Skeletal muscle tissue (tissue), 4 donors: ENCODE measurements around the gene LRRTM4. TPM values are rescaled to one million over a fixed set of nuclear protein-coding genes. Genes with fewer than 3 reads are reported as not detected.
"Not testable (repeated sequence)": the region's sequence is repeated elsewhere in the genome, so short reads cannot be mapped to it uniquely, and the experiment has no call there.

Experiments
- H3K27ac ChIP-seq: one replicate; pipeline ENCODE4 v1.7.0; 2013; ENCODE audit warnings: mild to moderate bottlenecking, low read depth, low read length, inconsistent platforms
- H3K27me3 ChIP-seq, 3 donors: one replicate each; pipeline ENCODE4 v1.7.0; 2013; ENCODE audit warnings: low read length in 3 of 3; ENCODE audit not compliant: control insufficient read depth in 3 of 3, insufficient read depth in 3 of 3
- H3K36me3 ChIP-seq, 3 donors: one replicate each; pipeline ENCODE4 v1.7.0; 2013; ENCODE audit warnings: low read length in 3 of 3; ENCODE audit not compliant: control insufficient read depth in 3 of 3, insufficient read depth in 3 of 3
- H3K4me1 ChIP-seq, 3 donors: one replicate each; pipeline ENCODE4 v1.7.0; 2013; ENCODE audit warnings: low read length in 3 of 3, mild to moderate bottlenecking in 3 of 3; ENCODE audit not compliant: control insufficient read depth in 3 of 3, insufficient read depth in 3 of 3
- H3K4me3 ChIP-seq, 3 donors: one replicate each; pipeline ENCODE4 v1.7.0; 2013; ENCODE audit warnings: low read length in 3 of 3
- H3K9ac ChIP-seq, 3 donors: one replicate each; pipeline ENCODE4 v1.7.0; 2013; ENCODE audit warnings: low read length in 3 of 3, mild to moderate bottlenecking in 3 of 3, moderate library complexity in 2 of 3, low read depth in 1 of 3
- H3K9me3 ChIP-seq, 3 donors: one replicate each; pipeline ENCODE4 v1.7.0; 2013; ENCODE audit warnings: low read length in 3 of 3; ENCODE audit not compliant: control insufficient read depth in 3 of 3
- total RNA-seq: library from RNA; depleted of rRNA; stranded (reverse); fragments of >200 nt; gene quantifications from one replicate; pipeline ENCODE4 v1.2.3, GENCODE V29; 2014
- donor health status: Osteomylitis.

Gene LRRTM4
- total RNA-seq, 1 donor from 2014 or later = 1.6 TPM

DNA sequence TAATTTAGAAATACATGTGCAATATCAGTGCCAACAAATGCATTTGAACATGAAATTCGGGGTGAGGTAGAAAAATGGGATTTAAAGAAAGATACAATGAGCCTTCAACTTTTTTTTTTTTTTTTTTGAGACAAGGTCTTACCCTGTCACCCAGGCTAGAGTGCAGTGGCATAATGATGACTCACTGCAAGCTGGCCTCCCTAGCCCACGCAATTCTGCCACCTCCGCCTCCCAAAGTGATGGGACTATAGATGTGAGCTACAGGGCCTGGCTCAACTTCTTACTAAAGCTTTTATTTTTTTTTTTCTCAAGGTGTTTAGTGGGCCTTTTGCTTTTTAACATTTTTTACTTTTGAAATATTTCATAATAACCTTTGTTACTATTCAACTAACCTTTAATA, 365.6 kb downstream of the LRRTM4 start:
- H3K36me3 ChIP-seq = no peaks in the 10 kb centered on the region
- no peaks in the 10 kb centered on the region for H3K4me1 ChIP-seq
- no peak overlapping the region for H3K27ac ChIP-seq
- no peak overlapping the region for H3K4me3 ChIP-seq
- H3K27me3 ChIP-seq = no peaks in the 10 kb centered on the region
- H3K9me3 ChIP-seq = peaks cover 0 to 3% (median 0%) of the 10 kb centered on the region in 3 donors
- H3K9ac ChIP-seq = no peak overlapping the region

DNA sequence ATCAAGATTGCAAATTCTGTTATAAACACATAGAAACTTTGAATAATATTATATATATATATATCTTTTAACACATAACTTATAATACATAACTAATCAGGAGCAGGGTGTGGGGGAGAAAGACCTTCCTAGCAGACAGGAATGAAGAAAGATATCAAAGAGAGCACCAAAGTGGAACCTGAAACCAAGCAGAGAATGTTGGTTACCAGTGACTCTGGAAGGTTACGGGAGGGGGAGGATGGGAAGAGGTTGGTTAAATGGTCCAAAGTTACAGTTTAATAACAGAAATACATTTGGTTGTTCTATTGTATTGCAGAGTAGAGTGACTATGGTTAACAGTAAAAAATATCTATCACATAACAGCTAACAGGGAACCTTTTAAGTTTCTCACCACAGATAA, 366.7 kb downstream of the LRRTM4 start:
- no peak overlapping the region for H3K4me3 ChIP-seq
- H3K27me3 ChIP-seq = no peaks in the 10 kb centered on the region
- H3K9me3 ChIP-seq = no peaks in the 10 kb centered on the region
- H3K27ac ChIP-seq = no peak overlapping the region
- no peaks in the 10 kb centered on the region for H3K36me3 ChIP-seq
- no peaks in the 10 kb centered on the region for H3K4me1 ChIP-seq
- H3K9ac ChIP-seq = no peak overlapping the region

DNA sequence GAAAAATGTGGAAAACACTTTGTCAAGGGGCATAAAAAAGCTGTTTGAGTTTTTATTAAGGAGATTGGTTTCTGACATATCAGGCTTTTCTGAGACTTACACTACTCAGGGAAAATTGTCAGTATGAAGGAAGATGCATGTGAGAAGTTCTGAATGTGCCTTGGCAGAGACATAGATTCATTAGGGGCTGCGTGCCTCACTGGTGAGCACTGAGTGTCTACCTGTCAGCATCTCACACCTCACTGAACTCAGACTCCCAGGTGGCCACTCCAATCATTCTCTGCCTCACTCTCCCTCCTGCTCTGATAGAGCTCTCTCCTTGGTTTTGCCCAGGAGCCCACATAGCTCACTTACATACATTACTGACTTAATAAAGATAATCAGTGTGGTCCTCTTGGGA, 372.6 kb downstream of the LRRTM4 start:
- H3K4me1 ChIP-seq = no peaks in the 10 kb centered on the region
- no peaks in the 10 kb centered on the region for H3K36me3 ChIP-seq
- peaks cover 0 to 4% (median 0%) of the 10 kb centered on the region in 3 donors for H3K9me3 ChIP-seq

DNA sequence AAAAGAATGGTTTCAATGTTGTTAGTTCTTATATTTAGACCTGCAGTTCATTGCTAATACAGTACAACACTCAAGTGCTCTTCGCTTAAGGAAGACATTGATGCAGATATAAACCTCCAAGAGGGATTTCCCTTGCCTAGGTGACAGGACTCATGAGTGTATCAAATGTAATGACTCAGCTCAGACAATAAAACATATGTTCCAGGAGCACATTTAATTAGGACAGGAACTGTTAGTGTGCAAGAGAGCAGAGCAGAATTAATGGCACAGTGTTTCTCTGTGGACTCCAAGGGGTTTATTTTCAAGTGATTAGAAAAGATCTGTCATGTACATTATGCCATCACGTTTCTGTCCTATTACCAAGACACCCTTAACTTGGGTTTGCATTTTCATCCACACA, 375.0 kb downstream of the LRRTM4 start:
- no peak overlapping the region for H3K27ac ChIP-seq

More for the DNA sequence above, 372.6 kb downstream of the LRRTM4 start:
- Histone ChIP-seq H3K27ac (no peak overlapping the region), H3K9ac (no peak overlapping the region), H3K27me3 (no peaks in the 10 kb centered on the region), H3K4me3 (no peak overlapping the region)

DNA sequence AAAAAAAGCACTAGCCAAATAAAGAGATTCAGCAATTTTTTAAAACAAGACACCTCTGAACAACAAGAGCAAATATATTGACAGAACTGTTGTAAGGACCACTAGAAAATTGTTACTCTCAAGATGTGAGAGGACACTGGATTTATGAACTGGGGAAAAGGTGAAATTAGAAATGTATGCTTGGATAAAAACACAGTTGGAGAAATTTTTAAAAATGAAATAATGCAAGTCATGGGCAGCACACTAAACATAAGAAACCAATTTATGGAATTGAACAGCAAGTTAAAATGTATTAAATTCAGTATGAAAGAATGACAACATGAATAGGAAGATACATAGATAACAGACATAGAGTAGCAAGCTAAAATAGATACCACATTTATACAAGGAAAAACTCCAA, 377.4 kb downstream of the LRRTM4 start:
- Histone ChIP-seq H3K9ac (no peak overlapping the region), H3K9me3 (peaks cover 0 to 4% (median 0%) of the 10 kb centered on the region in 3 donors), H3K4me1 (no peaks in the 10 kb centered on the region), H3K36me3 (no peaks in the 10 kb centered on the region), H3K27me3 (no peaks in the 10 kb centered on the region), H3K27ac (no peak overlapping the region), H3K4me3 (no peak overlapping the region)

More for the DNA sequence above, 375.0 kb downstream of the LRRTM4 start:
- Histone ChIP-seq H3K9ac (no peak overlapping the region), H3K4me3 (no peak overlapping the region), H3K4me1 (no peaks in the 10 kb centered on the region), H3K27me3 (no peaks in the 10 kb centered on the region), H3K9me3 (peaks cover 0 to 4% (median 0%) of the 10 kb centered on the region in 3 donors), H3K36me3 (no peaks in the 10 kb centered on the region)

DNA sequence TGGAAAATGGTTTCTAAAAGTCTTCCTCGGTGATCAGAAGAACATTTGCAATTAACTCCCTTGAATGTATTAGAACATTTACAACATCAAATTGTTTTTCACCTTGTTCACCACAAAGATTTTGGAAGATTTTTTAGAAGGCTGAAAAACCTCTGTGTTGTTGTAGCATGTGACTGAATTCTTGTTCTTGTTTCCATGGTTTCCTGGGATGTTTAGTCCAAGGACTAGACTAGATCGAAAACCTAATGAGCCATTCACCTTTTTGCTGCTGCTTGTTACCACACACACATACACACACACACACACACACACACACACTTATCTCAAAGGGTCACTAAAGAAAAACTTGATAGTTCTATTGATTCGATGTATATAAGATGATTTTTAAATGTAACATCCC, 380.0 kb downstream of the LRRTM4 start:
- Histone ChIP-seq H3K4me3 (no peak overlapping the region), H3K9me3 (no peaks in the 10 kb centered on the region), H3K27ac (no peak overlapping the region), H3K27me3 (no peaks in the 10 kb centered on the region), H3K9ac (no peak overlapping the region), H3K36me3 (no peaks in the 10 kb centered on the region), H3K4me1 (no peaks in the 10 kb centered on the region)

DNA sequence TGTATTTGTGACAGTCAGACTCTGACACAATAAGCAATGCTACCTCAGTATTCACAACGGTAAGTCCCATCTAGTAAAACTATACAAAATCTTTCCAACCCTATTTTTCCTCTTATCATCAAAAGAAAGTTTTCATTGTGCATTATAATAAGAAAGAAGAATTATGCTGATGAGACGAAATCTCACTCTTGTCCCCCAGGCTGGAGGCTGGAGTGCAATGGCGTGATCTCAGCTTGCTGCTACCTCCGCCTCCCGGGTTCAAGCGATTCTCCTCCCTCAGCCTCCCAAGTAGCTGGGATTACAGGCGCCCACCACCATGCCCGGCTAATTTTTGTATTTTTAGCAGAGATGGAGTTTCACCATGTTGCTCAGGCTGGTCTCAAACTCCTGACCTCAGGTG, 393.7 kb downstream of the LRRTM4 start:
- H3K9ac ChIP-seq, H3K4me3 ChIP-seq, H3K4me1 ChIP-seq, H3K36me3 ChIP-seq, H3K9me3 ChIP-seq, H3K27me3 ChIP-seq, H3K27ac ChIP-seq: not testable (repeated sequence)

DNA sequence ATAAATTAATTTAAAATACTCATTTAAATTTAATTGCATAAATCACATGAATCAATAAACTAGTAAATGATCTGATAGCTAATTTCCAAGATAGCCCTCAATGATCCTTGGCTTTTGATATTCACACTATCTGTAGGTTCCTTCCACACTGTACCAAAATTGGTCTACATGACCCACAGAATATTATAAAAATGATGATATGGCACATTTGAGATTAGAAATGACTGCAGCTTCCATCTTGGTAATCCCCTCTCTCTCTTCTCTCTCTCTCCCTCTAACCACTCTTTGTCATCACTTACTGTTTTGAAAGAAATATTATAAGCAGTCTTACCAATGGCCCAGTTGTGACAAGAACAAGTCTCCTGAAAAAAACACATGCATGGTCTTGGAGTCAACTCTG, 394.8 kb downstream of the LRRTM4 start:
- no peaks in the 10 kb centered on the region for H3K36me3 ChIP-seq
- H3K4me3 ChIP-seq = no peak overlapping the region
- H3K4me1 ChIP-seq = no peaks in the 10 kb centered on the region
- H3K9me3 ChIP-seq = peaks cover 0 to 2% (median 0%) of the 10 kb centered on the region in 3 donors
- no peak overlapping the region for H3K9ac ChIP-seq
- no peak overlapping the region for H3K27ac ChIP-seq
- H3K27me3 ChIP-seq = no peaks in the 10 kb centered on the region

DNA sequence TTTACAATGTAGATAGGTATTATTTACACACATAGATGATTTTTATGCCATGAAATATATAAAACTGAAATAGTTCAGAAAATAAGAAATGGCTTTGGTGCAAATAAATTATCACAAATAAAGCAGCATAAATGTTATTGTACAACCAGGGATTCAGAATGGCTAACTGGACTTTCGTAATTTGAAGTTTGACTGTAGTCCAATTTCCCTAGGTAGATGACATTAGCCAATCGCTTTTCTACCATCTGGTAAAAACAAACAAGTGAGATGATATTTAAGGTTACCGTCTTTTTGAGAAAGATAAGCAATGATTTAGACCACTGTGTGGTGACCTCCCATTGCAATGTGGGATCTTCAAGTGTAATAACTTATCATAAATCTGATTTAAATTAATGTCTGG, 400.7 kb downstream of the LRRTM4 start:
- H3K9me3 ChIP-seq = peaks cover 0 to 2% (median 0%) of the 10 kb centered on the region in 3 donors
- H3K36me3 ChIP-seq = no peaks in the 10 kb centered on the region
- H3K27me3 ChIP-seq = no peaks in the 10 kb centered on the region
- no peaks in the 10 kb centered on the region for H3K4me1 ChIP-seq
- no peak overlapping the region for H3K9ac ChIP-seq
- H3K4me3 ChIP-seq = no peak overlapping the region
- no peak overlapping the region for H3K27ac ChIP-seq

DNA sequence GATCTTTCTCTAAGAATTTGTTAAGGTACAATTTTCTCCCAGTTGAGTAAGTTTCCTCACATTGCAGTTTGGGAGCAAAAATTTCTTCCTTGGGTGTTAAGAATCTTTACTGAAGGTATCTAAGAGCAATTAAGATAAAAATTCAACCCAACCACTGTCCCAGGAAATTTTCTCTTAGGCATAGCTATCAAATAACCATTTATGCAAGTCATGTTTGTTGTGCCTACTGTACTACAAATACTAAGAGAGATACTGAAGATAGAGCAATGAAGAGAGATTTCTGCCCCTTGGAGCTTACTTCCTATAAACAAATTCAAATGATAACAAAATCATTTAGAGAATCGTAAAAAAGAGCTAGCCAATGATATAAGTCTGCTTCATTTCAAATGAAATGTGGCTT, 402.8 kb downstream of the LRRTM4 start:
- Histone ChIP-seq H3K27me3 (no peaks in the 10 kb centered on the region), H3K9me3 (peaks cover 0 to 2% (median 0%) of the 10 kb centered on the region in 3 donors), H3K4me1 (no peaks in the 10 kb centered on the region), H3K36me3 (no peaks in the 10 kb centered on the region), H3K4me3 (no peak overlapping the region), H3K9ac (no peak overlapping the region), H3K27ac (no peak overlapping the region)

DNA sequence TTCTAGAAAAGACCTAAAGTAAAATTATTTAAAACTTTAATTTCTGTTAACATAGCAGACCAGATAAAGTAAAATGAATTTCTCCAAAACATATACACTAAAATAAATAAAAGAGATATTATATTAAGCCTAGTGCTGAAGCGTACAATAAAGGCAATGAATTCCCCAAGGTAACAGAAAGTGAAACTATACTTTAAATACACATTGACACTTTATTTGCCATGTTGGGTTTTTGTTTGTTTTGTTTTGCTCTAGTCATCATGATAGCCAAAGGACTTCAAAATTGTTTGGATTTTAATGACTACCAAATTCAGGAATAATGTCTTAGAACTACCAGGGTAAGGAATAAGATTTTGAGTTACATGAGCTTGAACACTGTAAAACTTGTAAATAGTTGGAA, 413.3 kb downstream of the LRRTM4 start:
- Histone ChIP-seq H3K27ac (no peak overlapping the region), H3K9me3 (no peaks in the 10 kb centered on the region), H3K4me1 (no peaks in the 10 kb centered on the region), H3K36me3 (no peaks in the 10 kb centered on the region), H3K9ac (no peak overlapping the region), H3K4me3 (no peak overlapping the region), H3K27me3 (no peaks in the 10 kb centered on the region)
